MCF 10A (cell line): Measurements from ENCODE around the gene AP1M2. TPM values are rescaled to one million over a fixed set of nuclear protein-coding genes. Genes with fewer than 3 reads are reported as not detected.

Experiments
- BruUV-seq: library from RNA; stranded (reverse); fragments of 400-500 nt; replicated peaks from 2 replicates; lab custom pipeline; 2021; lab: Mats Ljungman, UMichigan
- CTCF ChIA-PET: fragments of 300-600 bp; sonication (Branson Sonifier 250); formaldehyde crosslinking; extraction: SDS; loops from one replicate; lab custom pipeline; 2021; ENCODE audit warnings: antibody characterized with exemption, inconsistent platforms; lab: Yijun Ruan, JAX
- POLR2A ChIA-PET: fragments of 300-600, 350-650 bp; sonication (Branson Sonifier 250); formaldehyde crosslinking; extraction: SDS; loops from one replicate; lab custom pipeline; 2020; ENCODE audit warnings: antibody characterized with exemption, inconsistent platforms; lab: Yijun Ruan, JAX
- DNase-seq: peaks from one replicate; pipeline ENCODE4 v3.0.0-alpha.2; 2018; ENCODE audit not compliant: unreplicated experiment
- H3K27ac Mint-ChIP-seq: one replicate; pipeline ENCODE4 v1.8.0; 2022; ENCODE audit warnings: mild to moderate bottlenecking, low read depth, mixed read lengths; ENCODE audit not compliant: unreplicated experiment
- H3K27me3 Mint-ChIP-seq: one replicate; pipeline ENCODE4 v1.8.0; 2022; ENCODE audit warnings: mixed read lengths; ENCODE audit not compliant: insufficient read depth, unreplicated experiment
- H3K36me3 Mint-ChIP-seq: one replicate; pipeline ENCODE4 v1.8.0; 2022; ENCODE audit warnings: mild to moderate bottlenecking, moderate library complexity, mixed read lengths; ENCODE audit not compliant: insufficient read depth, unreplicated experiment
- H3K4me1 Mint-ChIP-seq: one replicate; pipeline ENCODE4 v1.8.0; 2022; ENCODE audit warnings: mixed read lengths; ENCODE audit not compliant: insufficient read depth, unreplicated experiment
- H3K4me3 Mint-ChIP-seq: one replicate; pipeline ENCODE4 v1.8.0; 2022; ENCODE audit warnings: mild to moderate bottlenecking, moderate library complexity, mixed read lengths; ENCODE audit not compliant: unreplicated experiment
- H3K9me3 Mint-ChIP-seq: one replicate; pipeline ENCODE4 v1.8.0; 2022; ENCODE audit warnings: mixed read lengths; ENCODE audit not compliant: unreplicated experiment
- intact Hi-C: fragments of 100-400 bp; cut with micrococcal nuclease; formaldehyde crosslinking; loops from 2 replicates; pipeline ENCODE4 v1.14.1; 2022
- total RNA-seq: library from RNA; stranded (reverse); gene quantifications from 2 replicates; pipeline ENCODE4 v1.2.3, GENCODE V29; 2022
- TF ChIP-seq, protein P1 (sequence below): fragments of 200-600 bp; IDR thresholded peaks from one replicate; pipeline ENCODE4 v1.8.0; 2022; ENCODE audit warnings: antibody characterized with exemption, mild to moderate bottlenecking; ENCODE audit not compliant: unreplicated experiment

Gene AP1M2
- total RNA-seq, 1 experiment from 2014 or later = 6.1 TPM

DNA sequence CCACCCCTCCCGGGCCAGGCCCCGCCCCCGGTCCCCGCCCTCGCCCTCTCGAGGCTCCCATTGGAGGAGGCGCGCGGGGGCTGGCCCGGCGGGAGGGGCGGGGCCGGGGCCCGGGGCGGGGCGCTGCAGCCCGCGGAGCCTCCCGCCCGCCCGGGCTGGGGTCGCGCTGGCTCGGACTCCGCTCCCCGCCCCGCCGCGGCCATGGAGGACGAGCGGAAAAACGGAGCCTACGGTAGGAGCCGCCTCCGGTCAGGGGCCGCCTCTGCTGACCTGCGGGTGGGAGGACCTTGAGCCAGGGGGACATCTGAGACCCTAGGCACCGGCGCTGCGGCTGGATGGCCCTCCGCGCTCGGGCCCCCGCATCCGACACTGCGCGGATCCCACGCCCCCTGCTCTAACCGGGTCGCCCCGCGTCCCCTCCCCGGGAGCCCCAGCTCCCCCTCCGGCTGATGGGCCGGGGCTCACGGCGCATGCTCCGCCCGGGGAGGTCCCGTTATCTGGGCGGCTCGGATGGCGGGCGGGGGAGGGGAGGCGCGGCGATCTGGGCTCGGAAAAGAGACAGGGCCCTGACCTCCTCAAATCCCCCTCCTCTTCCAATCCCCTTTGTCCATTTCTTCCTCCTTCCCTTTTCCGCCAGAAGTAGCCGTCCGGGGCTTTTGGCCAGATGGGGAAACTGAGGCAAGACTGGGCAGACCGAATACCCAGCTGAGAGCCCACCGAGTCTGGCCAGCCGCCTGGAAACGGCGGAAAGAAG lies 15.4 kb upstream of the AP1M2 start:
- TF ChIP-seq, protein P1, sequence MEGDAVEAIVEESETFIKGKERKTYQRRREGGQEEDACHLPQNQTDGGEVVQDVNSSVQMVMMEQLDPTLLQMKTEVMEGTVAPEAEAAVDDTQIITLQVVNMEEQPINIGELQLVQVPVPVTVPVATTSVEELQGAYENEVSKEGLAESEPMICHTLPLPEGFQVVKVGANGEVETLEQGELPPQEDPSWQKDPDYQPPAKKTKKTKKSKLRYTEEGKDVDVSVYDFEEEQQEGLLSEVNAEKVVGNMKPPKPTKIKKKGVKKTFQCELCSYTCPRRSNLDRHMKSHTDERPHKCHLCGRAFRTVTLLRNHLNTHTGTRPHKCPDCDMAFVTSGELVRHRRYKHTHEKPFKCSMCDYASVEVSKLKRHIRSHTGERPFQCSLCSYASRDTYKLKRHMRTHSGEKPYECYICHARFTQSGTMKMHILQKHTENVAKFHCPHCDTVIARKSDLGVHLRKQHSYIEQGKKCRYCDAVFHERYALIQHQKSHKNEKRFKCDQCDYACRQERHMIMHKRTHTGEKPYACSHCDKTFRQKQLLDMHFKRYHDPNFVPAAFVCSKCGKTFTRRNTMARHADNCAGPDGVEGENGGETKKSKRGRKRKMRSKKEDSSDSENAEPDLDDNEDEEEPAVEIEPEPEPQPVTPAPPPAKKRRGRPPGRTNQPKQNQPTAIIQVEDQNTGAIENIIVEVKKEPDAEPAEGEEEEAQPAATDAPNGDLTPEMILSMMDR = no peak
- POLR2A ChIA-PET = interaction anchor here (0.6 to 1.1 kb wide), 2 partner anchors 17 to 220 kb away, joined by 4 to 5 read pairs; no protein-coding TSS in a partner anchor
- H3K27ac Mint-ChIP-seq = no peak overlapping the region

DNA sequence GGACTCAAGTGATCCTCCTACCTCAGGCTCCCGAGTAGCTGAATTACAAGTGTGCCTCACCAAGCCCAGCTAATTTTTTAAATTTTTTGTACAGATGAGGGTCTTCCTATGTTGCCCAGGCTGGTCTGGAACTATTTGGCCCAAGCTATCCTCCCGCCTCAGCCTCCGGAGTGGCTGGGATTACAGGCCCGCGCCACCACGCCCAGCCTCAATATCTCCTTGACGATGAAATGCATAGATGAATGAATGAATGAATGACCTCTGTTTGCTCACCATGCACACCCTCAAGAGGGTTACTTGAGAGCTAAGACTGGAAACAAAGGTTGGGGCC lies 14.9 kb upstream of the AP1M2 start:
- no peak for DNase-seq
- Mint-ChIP-seq H3K36me3 (no peaks in the 10 kb centered on the region), H3K27ac (no peak overlapping the region), H3K4me3 (peak overlapping the region; percentile 60), H3K4me1 (no peaks in the 10 kb centered on the region), H3K9me3 (no peaks in the 10 kb centered on the region), H3K27me3 (peaks cover 15% of the 10 kb centered on the region)
- no TSS peak for BruUV-seq
- intact Hi-C loops = loop anchor here (2.0 kb wide), 1 partner anchor 15 kb away; no protein-coding TSS in a partner anchor
- TF ChIP-seq, protein P1 = no peak
- CTCF ChIA-PET = interaction anchor here (0.6 to 2.1 kb wide), 4 partner anchors 21 to 302 kb away, joined by 3 to 10 read pairs (median 4); no protein-coding TSS in a partner anchor
- POLR2A ChIA-PET = interaction anchor here (0.6 to 1.1 kb wide), 2 partner anchors 16 to 220 kb away, joined by 4 to 5 read pairs; no protein-coding TSS in a partner anchor

More for the DNA sequence above, 15.4 kb upstream of the AP1M2 start:
- DNase-seq = peak; percentile 75
- Mint-ChIP-seq H3K4me3 (peak overlapping the region; percentile 60), H3K36me3 (no peaks in the 10 kb centered on the region), H3K9me3 (no peaks in the 10 kb centered on the region), H3K27me3 (peaks cover 15% of the 10 kb centered on the region), H3K4me1 (no peaks in the 10 kb centered on the region)
- BruUV-seq = no TSS peak
- CTCF ChIA-PET = interaction anchor here (0.6 to 2.1 kb wide), 2 partner anchors 22 to 301 kb away, joined by 3 to 10 read pairs; no protein-coding TSS in a partner anchor
- intact Hi-C loops = loop anchor here (2.0 kb wide), 1 partner anchor 14 kb away; no protein-coding TSS in a partner anchor

DNA sequence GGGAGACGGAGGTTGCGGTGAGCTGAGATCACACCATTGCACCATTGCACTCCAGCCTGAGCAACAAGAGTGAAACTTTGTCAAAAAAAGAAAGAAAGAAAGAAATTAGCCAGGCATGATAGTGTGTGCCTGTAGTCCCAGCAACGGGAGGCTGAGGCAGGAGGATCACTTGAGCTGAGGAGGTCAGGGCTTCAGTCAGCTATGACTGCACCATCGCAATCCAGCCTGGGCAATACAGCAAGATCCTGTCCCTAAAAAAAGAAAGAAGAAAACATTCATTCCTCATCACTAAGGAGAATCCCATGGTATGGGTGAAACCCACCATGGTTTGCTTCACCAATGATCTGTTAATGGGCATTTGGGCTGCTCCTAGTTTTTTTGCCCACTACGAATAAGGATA lies 13.0 kb upstream of the AP1M2 start:
- Mint-ChIP-seq H3K9me3 (no peaks in the 10 kb centered on the region), H3K4me3 (no peak overlapping the region), H3K4me1 (no peaks in the 10 kb centered on the region), H3K27ac (no peak overlapping the region), H3K36me3 (no peaks in the 10 kb centered on the region), H3K27me3 (peaks cover 15% of the 10 kb centered on the region)
- intact Hi-C loops = no loop called here
- no TSS peak for BruUV-seq
- CTCF ChIA-PET = interaction anchor here (0.6 to 1.0 kb wide), 2 partner anchors 18 to 100 kb away, joined by 3 read pairs; no protein-coding TSS in a partner anchor
- POLR2A ChIA-PET = interaction anchor here (0.7 kb wide), 1 partner anchor 16 kb away, joined by 3 read pairs; no protein-coding TSS in a partner anchor
- no peak for DNase-seq
- TF ChIP-seq, protein P1 = no peak
